NK-92 (cell line): ENCODE data around the gene RNF130.

Experiments
- DNase-seq: peaks from one replicate; lab custom pipeline; 2025; ENCODE audit not compliant: unreplicated experiment; lab: John Stamatoyannopoulos, UW

The RNF130 gene, protein sequence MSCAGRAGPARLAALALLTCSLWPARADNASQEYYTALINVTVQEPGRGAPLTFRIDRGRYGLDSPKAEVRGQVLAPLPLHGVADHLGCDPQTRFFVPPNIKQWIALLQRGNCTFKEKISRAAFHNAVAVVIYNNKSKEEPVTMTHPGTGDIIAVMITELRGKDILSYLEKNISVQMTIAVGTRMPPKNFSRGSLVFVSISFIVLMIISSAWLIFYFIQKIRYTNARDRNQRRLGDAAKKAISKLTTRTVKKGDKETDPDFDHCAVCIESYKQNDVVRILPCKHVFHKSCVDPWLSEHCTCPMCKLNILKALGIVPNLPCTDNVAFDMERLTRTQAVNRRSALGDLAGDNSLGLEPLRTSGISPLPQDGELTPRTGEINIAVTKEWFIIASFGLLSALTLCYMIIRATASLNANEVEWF

DNA sequence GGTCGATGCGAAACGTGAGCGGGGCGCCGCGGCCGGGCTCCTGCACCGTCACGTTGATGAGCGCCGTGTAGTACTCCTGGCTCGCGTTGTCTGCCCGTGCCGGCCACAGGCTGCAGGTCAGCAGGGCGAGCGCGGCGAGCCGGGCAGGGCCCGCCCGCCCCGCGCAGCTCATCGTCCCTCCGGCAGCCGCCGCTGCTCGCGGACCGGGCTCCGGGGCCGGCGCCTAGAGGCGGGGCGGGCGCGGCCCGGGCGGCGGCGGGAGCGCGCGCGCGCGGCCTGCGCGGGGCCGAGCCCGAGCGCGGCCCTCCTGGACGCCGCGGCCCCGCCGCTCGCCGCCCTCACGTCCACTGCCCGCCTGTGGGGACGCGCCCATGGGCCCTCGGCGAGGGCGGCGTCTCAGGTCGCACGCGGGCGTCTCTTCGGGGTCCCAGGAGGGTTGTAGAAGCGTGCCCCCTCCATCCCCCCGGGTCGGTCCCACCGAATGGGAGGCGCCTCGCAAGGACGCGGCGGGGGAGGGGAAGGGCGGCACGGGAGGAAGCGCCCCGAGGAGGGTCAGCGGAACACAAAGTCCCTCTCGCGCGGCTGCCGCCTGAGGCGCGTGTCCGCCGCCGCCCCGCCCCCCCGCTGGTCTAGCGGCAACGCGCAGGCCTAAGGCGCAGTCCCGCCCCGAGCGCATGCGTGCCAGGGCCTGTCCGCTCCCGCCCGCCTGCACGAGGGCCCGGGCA is at the start of gene RNF130:
RNF130 (minus strand) TSS at position 229 of the 725 bp plus-strand sequence; CDS start at position 172, 57 bp downstream.
- no peak for DNase-seq

DNA sequence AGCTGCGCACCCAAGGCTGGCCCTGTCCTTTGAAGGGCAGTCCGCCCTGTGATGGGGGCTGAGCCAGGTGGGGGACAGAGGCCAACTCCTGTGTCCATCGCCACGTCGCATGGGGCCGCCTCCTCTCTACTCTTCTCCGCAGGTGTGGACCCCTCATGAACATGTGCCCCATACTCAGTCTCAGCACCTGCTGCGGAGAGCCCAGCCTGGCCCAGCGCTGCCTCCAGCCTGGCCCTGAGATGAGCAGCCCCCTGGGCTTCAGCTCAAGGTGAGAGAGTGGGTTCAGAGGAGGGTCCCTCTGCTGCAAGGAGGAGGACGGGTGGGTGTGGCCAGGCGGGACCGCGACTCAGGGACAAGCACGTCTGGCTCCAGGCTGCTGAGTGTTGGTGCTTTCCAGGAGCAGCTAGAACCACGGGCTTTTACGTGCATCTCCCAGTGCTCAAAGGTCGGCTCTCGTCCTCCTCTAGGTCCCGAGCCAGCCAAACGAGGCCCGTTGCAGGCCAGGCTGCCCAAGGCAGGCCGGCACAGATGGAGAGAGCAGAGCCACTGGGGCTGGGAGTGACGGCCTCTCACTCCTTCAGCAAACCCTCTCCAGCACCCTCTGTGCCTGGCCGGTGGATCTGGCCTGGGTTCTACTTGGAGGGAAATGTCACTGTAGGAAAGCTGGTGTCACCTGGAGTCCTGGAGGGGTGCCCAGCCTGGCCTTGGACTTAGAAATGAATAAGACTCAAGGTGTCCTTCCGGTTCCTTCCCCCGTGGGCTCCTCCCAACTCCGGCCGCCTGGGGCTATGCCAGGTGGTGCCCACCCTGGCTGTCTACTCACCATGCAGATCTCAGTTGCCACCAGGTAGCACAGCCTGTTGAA is 48.9 kb upstream of the RNF130 start:
- no peak for DNase-seq

DNA sequence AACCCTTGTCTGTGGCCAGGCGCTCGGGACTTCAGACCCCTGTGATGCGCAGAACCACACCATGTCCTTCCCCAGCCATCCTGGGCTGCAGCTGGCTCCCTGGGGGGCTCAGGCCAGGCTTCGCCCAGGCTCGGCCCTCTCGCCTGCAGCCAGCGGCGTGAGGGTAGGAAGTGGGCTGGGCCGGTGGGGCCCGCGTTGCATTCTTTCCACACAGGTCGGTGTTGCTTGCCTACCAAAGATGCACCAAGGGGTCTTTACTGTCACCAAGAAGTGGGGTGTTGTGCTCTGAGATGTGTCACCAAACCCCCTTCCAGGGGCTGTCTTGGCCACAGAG is 48.3 kb upstream of the RNF130 start:
- no peak for DNase-seq

DNA sequence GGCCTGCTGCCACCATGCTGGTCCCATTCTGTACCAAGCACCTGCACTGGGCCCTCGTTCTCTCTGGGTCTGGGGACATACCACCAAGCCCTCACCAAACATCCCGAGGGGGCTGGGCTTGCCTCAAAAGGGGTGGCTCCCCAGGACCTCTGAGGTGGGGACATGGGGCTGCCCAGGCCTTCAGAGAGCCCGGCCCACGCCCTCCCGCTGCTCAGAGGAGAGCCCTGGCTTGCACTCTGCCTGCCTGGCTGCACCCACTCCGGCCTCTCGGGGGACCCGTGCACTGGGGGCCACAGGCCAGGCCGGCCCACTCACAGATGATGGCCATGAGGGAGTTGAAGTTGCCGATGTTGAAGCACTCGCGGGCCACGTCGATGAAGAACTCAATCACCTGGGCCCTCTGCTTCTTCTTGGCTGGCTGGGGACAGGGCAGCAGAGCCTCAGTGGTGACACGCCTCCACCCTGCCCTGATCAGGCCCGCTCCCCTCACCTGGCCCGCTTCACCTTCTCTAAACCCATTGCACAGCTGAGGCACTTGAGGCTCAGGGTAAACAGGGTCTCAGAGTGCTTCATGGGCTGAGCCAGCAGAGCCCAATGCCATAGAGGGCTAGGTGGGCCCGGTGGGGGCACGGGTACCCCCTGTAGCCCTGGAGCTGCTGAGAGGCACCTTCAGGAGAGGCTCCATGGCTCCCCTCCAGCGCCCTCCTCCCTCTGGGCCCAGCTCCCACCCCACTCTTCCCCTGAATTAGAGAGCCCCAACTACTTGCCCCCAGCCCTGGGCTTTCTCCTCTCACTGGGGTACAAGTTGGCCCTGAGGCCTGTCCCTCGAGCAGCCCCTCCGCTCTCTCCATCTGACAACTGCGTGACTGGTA is 47.7 kb upstream of the RNF130 start:
- DNase-seq, result no peak

DNA sequence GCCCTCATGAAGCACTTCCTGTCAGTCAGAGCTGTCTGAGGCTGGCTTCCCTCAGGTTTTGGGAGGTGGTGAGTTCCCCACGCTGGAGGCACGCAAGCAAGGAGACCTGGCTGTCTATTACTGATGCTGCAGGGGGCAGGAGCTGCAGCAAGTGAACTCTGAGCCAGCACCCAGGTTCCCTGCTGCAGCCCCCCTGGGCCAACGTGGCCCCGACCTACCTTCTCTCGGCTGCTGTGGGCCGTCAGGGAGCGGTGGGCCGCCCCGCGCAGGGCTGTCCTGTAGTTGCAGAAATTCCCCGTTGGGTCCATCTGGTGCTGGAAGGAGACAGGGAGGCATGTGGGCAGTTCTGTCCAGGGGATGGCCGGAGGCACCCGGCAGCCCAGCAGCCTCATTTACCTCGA is 46.8 kb upstream of the RNF130 start:
- DNase-seq, result no peak

DNA sequence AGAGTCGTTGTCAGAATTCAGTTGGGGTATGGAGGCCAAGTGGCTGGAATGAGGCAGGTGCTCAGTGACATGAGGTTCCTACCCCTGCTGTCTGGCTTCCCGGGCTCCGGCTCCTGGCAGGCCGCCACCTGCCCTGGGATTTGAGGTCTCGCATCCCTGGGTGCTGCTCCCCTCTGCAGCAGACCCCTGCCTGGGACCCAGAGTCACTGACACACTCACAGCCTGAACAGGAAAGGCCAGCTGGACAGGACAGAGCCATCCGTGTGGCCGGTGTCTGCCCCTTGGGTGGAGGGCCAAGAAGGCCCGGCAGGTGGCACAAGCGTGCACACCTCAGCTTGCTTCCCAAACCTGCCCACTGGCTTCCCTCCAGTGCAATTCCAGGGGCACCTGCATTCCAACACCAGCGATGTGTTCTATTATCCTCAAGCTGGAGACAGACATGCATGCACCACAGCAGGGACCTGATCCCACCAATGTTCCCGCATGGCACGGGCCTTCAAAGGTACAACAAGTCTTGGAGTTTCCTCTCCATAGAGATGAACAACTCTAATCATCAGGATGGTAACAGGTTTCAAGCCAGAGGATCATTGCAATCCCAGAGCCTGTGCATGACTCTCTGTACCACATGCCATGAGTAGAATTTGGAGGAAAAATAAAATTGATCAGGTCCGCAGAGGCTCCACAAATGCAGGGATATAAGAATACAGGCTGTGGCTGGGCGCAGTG is 45.6 kb upstream of the RNF130 start:
- DNase-seq, result no peak

DNA sequence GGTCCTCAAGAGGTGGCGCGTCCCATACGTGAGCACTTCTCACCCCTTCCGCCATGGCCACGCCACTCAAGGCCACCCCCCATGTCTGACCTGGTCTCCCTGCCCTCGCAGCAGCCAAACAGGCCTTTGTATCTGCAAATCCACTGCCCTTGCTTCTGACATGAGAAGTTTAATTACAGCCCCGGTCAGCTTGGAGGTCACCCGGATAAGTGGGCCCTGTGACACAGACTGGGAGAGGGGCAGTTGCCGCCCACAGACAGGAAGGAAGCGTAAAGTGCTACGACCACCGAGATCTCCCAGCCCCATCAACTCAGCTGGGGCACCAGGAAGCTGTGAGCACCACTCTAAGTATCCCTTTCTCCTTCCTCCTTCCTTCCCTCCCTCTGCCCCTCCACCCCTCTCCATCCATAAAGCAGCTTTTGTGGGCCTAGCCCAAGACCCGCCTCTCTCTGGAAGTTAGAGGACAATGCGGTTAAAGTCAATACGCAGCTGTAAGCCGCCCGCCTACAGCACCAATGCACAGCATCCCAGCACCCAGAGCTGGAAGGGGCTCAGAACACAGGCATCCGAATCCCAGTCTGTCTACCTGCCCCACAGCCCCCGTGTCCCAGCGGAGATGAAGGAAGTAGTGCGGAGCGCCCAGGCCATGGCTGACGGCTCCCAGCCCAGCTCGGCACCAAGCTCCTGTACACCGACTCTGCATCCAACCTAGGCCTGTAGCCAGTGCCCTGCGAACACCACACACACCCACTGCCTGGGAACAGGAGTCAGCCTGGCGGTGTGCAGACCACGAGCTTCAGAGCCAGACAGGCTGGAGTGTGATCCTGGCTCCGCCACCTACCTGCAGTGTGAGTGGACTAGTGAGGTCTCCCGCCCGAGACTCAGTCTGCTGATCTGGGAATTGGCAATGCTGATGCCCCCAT is 44.8 kb upstream of the RNF130 start:
- no peak for DNase-seq

DNA sequence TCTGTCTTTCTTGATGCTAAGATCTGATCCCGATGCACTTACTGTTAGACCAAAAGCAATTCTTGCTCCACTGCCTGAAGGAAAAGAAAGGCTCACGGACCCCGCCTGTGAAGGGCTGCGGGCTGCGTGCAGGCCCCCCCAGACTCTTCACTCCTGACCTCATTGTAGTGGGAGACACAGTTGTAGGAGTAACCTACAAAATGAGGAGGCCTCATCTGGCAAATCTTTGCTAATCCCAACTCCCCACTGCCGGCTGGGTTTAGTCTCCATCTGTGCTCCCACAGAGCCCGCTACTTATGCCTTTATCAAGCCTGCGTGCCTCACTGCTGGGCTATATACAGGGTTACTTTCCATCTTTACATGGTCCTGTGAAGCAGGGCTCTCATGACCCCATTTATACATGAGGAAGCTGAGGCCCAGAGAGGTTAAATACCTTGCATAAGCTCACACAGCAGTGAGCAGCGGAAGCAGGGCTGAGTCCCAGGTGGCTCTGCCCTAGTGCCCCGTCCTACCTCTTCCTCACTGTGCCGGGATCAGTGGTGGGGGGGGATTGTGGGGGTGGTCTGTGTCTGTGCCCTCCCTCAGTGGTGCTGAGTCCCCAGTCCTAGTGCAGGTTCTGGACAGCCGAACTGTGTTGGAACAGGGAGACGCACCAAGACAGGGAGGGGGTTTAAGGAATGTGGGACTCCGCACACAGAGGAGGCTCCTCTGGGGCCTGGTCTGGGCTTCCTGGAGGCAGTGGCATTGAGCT is 43.9 kb upstream of the RNF130 start:
- DNase-seq, result no peak

DNA sequence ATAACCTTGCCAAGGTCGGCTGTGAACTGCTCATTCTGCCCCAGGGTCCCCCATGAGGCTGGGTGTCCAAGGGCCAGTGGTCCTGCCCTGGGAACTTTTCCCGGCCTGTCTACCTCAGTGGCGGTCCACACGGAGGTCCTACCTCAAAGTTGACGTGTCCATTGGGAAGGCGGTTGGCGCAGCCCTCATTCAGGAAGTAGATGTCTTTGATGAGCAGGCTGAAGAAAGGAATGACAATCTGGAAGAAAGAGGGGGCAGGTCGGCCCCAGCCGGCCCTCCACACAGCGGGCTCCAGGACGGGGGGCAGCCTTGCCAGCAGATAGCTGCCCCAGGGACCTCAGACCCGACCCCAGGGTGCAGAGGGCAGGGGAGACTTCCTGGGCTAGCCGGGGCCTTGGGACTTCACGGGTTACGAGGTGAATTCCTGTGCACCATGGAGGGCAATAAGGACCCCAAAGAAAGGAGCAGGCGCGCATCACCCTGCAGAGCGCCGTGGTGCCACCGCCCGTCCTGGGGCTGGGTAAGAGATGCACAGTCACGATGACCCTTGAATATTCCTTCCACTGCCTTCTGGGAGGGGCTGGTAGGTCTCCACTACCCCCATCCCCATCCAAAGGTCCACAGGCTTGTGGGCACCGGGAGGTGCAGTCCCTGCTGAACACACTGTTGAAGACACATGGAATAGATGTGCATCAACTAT is 42.9 kb upstream of the RNF130 start:
- DNase-seq, result no peak

DNA sequence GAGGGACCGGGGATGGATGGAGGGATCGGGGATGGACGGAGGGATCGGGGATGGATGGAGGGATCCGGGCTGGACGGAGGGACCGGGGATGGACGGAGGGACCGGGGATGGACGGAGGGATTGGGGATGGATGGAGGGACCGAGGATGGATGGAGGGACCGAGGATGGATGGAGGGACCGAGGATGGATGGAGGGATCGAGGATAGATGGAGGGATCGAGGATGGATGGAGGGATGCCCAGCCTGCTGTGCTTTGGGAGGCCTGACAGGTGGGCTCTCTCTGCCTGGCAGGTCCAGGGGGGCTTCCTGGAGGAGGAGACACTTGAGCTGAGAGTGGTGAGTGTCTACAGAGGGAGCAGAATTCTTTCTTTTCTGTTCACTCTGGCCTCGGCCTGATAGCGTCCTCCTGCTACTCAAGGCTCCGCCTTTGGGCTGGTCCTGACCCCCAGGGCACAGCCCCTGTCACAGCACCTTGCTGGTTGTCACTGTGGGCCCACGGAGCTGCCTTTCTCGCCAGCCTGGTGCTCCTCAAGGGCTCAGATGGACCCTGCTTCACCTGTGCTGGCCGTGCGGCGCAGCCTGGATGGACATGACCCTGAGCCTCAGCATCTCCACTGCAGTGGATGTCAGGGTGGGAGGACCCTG is 42.2 kb upstream of the RNF130 start:
- DNase-seq, result no peak

DNA sequence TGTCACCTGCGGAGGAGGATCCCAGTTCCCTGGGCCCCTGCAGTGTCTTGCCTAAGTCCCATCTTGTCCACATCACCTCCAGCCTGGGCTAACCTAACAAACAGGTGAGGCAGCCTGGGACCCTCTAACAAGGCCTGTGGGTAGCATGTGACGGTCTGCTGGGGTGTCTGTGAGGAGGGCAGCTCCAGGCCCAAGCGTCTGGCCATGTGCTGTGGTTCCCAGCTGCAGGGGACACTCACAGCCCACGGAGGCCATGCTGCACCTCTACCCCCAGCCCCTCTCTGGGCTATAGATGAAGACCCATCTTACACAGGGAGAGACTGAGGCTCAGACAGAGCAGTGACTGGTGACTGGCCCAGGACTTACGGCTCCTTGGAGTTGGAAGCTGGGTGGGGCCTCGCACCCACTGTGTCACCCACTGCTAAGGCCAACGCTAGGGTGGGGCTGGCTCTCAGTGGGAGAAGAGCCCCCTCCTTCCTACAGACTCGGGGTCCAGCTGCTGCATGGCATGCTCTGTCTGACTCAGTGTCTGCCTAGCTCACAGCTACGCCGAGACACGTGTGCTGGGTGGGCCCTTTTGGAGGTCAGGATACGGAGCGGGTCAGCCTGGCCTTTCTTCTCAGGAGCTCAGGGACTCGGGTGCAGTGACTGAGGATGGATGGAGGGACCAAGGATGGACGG is 40.8 kb upstream of the RNF130 start:
- no peak for DNase-seq

DNA sequence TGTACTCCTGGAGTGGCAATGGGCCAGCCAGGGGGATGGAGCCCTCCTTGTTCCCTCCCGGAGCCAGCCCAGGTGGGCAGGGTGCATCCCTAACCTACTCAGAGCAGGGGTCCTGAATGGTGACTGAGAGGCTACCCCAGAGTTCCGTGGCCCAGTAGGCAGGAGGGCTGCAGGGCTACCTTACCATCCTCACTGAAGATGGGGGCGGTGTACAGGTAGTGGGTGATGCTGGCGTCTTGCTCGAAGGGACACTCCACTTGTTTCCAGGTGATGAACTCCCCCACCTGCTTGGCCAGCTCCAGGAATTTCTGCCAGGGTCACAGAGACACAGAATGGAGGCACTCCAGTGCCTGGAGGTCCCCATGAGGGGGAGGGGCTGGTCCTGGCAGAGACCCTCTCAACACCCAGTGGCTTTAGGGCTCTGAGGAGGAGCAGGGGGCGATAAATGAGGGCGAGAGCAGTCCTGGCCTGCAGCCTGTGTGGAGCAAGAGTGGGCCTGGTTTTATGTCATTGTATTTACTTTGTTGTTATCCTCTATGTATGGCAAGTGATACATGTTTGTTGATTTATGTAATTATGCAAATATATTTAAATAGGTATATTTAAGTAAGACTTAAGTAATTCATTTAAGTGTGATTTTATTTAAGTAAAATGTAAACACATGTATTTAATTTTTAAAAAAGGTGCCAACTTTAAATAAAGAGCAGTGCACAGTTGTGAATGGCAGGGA is 39.9 kb upstream of the RNF130 start:
- DNase-seq, result no peak

DNA sequence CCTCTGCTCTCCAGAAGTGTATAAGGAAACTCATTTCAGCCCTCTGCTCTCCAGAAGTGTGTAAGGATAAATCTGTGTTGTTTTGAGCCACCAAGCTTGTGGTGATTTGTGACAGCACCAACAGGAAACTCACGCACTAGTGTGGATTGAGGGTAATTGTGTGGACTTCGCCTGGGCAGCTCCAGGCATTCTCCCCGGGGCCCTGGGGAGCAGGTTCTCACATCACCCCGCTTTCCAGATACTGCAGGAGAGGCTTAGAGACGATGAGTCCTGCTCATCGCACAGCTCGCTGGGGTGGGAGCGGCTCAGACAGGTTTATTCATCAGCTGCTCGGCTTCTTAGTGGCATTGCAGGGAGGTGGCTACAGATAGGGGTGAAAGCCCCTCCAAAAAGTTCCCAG is 38.4 kb upstream of the RNF130 start:
- DNase-seq, result no peak

DNA sequence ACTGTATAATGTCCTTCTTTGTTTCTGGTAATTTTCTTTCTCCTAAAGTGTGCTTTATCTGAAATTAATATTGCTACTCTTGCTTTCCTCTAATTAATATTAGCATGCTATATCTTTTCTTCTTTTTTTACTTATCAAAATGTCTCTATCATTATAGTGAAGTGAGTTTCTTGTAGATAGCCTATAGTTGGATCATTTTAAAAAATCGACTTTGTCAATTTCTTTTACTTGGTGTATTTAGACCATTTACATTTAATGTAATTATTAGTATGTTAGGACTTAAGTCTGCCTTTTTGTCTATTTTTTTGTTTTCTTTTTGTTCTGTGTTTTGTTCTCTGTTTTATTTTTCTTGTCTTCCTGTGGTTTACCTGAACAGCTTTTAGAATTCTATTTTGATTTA is 35.4 kb upstream of the RNF130 start:
- DNase-seq, result no peak

DNA sequence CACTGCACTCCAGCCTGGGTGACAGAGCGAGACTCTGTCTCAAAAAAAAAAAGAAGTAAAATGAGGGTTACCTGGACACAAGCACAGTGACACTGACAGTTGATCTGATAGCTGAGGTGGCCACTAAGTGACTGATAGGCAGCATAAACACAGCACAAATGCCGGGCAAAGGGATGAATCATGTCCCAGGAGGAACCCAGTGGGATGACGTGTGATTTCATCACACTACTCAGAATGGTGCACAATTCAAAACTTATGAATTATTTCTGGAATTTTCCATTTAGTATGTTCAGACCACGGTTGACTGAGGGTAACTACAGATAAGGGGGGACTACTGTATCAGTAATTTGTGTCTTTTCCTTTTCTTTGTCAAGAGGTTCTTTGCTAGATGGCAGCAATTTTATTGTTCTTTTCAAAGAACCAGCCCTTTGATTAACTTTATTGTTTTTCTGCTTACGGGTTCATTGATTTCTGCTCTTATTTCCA is 34.3 kb upstream of the RNF130 start:
- no peak for DNase-seq

DNA sequence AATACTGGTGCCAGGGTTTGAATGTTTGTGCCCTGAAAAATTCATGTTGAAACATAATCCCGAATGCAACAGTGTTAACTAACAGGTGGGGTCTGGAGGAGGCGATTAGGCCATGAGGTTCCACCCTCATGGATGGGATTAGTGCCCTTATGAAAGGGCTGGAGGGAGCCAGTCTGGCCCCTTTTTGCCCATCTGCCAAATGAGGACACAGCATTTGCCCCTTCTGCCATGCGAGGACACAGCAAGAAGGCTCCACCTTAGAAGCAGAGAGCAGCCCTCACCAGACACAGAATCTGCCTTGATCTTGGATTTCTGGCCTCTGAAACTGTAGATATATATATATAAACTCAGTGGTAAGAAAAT is 32.6 kb upstream of the RNF130 start:
- no peak for DNase-seq
